HG02678 (cell line): Measurements from ENCODE around the gene ACVR1.
A peak's percentile ranks its signal among the peaks of the same experiment; 100 is the strongest.
"Not testable (repeated sequence)": the region's sequence is repeated elsewhere in the genome, so short reads cannot be mapped to it uniquely, and the experiment has no call there.

ENCODE experiments used
- ATAC-seq: cut with Tn5 transposase; IDR thresholded peaks from one replicate; pipeline ENCODE4 v1.9.1; 2021; ENCODE audit warnings: mild to moderate bottlenecking, moderate library complexity; ENCODE audit not compliant: unreplicated experiment

Gene ACVR1

DNA sequence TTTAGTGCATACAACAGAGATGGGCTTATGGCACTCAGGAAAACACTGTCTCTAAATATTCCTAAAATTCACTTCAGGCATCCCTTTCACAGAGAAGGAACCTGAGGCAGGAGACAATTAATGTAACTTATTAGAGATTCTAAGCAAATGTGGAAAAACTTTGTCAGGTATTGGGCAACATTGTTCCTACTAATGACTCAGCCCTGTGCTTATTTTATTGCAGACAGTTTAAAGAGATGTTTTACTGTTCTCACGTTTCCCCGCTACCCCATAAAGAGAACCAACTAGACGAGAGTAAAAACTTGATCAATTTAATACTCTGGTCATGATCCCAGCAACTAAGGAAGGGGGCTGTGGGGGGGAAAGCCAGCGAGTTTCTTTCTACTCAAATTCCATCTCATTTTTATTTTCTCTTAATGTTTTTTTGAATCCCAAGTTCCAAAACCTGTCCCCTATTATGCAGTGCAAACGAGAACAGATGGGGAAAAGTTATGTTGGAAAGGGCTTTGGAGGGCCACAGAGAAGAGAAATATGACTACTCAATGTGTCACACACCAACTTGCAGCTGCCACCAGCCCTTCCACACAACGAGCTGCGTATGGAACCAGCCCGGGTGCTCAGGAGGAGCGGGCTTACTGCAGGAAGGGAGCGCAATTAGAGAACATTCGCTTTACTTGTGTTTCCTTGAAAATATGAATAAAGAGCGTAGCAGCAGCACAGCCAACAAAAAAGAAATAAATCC is 18.7 kb upstream of the ACVR1 start:
- no peak for ATAC-seq

GRCh38 chr2:157893611-157894010 is 17.5 kb upstream of the ACVR1 start:
- no peak for ATAC-seq

DNA sequence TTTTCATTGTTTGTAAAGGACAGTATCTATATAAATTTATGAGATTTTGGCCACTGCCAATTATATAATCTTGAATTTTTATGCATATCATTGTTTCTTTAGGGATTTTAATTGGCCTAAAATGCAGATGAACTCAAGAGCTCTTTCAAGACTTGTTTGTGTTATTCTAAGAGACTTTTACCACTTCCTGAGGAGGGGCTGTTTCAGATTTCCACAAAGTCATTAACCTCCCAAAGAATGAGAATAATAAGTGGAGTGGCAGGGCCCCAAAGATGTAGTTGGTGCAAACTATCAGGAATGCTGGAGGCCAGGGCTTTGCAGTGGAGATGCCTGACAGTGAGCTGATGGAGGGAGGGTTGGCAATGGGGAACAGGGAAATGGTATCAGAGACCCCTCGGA is 15.5 kb upstream of the ACVR1 start:
- ATAC-seq = no peak

DNA sequence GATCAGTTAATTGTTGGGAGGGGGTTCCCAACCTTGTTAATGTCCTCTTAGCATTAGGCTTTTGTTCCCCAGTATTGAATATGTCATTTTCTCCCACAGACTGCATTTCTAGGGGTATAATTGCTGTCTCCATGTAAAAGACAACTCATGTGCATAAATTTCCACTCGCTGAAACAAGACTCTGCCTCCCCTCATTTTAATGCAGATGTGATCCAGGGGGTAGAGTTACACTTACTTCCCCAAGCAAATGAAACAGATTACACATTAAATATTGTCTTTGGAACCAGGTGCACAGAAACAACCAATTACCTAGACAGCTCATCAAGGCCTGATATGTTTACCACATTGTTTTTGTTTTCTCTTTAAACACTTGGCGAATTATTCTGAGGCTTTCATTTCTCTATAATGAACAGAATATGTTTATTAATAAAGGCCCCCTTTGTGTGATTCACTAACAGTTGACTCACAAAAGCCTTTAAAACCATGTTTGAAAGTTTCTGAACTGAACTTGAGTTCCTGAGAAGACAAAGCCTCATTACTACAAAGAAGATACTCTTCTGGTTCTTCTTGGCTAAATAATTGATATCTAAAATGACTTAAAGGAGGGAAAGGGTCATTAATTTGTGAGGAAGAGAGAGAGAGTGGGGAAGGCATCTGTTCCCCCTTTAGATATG is 15.0 kb upstream of the ACVR1 start:
- no peak for ATAC-seq

DNA sequence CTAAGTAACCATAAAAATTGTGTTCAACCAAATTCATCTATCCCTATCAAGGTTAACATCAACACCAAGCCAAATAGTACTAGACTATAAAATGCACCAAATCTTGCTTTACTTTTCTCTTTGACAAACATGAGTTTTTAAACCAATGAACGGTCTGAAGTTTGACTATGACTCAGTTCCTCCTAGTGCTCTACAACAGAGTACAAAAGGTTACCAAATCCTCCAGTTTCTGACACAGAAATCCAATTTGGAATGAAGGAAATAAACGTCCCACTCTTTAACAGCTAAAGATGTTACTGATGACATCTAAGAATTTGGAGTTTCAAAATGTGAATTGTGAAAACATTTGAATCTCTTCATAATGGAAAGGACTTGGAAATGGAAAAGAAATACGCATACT is 11.8 kb upstream of the ACVR1 start:
- ATAC-seq = no peak

DNA sequence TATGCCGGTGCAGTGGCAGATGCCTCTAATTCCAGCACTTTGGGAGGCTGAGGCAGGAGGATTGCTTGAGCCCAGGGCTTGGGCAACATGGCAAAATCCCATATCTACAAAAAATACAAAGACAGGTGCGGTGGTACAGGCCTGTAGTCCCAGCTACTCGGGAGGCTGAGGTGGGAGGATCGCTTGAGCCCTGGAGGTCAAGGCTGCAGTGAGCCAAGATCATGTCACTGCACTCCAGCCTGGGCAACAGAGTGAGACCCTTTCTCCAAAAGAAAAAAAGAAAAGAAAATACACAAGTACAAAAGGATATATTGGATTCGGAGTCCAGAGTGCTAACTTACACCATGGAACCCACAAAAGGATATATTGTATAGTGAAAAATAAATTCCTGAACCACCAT is 8.4 kb upstream of the ACVR1 start:
- ATAC-seq = not testable (repeated sequence)

DNA sequence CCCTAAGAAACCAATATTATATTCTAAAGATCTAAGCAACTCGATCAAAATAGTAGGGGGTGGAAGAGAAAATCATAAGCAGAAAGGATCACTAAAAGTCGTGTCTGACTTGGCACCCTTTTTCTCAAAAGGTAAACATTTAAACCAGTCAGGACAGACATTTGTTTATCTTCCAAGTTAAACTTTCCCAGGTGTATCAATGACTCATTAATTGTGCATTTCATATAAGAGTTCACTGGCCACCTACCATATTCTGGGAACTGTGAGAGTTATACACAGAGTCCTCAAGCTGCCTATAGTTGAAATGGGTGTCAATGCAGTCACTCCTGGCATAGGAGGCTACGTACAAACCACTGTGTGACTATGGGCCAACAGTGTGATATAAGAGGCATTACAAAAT is 4.8 kb upstream of the ACVR1 start:
- no peak for ATAC-seq

GRCh38 chr2:157877761-157878400 is 1.8 kb upstream of the ACVR1 start:
- ATAC-seq = no peak

- no peak for ATAC-seq
These were observed 632 bp upstream of the ACVR1 start for GRCh38 chr2:157876786-157877138.

DNA sequence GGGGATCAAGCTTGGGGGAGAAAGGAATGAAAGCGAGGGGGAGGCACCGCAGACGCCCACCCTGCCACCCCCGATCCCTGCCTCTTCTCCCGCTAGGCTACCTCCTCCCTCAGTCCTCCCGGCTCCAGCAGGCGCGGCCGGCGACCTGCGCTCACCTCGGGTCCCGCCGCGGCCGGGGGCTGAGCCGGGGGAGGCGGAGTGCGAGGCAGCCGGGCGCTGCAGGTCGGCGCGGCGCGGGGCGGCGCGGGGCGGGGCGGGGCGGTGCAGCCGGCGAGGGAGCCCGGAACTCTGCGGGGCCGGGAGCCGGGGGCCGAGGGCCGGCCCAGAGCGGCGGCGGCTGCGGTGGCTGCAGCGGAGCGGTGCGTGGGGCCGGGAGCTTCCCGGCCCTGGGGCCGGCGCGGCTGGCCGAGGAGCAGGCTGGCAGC is 477 bp downstream of the ACVR1 start:
- ATAC-seq = peak; percentile 44

DNA sequence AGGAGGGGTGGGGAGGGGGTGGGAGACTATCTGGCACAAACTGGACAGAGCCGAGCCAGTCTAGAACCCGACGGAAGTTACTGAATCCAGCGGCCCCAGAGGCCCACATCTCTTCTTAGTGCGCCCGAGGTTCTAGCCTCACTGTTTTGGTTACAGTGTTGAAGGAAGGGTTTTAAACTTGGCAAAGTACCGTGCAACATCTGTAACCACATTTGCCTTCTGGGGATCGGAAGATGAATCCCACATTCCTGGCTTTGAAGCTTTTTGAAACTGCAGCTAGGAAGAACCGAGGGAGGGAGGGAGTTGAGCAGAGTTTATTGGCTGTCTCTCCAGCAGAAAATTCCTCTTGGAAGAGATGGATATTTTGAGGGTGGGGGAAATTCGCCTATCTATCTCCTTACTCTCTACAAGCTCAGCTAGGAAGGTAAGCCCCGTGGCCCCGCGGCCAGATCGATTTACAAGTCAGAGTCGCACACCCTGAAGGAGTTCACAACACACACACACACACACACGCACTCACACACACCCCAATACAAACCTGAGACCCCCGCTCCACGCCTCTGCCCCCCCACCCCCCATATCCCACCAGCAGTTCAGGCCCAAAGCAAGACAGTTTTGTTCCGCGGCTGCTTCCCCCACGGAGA is 1.0 kb downstream of the ACVR1 start:
- no peak for ATAC-seq

DNA sequence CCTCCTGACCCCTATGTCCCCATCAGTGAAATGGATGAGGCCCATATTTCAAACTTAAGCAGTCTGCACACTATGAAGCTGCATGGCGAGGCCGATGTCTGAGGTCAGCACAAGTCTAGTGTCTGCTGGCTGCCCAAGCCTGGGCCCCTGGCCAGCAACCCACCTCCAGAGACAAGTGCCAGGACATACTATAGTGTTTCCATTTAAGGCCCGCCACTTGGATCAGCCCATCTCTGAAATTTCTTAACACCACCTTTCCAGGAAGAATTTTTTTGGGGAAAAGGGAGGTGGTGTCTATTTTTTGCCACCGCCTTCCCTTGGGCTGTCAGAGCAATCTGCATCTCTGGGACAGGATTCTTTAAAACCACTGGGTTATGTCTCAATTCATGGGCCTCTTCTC is 1.8 kb downstream of the ACVR1 start:
- no peak for ATAC-seq

DNA sequence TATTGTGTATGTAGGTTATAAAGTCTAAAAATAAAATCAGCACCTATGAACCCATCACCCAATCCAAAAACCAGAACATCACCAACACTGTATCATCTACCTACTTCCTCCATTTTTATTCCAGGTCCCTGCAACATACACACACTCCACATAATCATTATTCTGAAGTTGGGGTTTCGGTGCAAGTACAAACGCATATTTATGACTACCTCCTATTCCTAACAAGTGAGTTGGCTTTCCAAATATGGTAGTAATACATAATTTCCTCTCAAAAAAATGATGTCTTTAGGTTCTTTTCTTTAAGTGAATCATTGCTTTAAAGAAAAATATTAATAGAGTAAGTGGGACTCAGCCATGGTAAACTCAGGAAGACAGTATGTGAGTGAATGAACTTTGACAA is 3.3 kb downstream of the ACVR1 start:
- no peak for ATAC-seq

DNA sequence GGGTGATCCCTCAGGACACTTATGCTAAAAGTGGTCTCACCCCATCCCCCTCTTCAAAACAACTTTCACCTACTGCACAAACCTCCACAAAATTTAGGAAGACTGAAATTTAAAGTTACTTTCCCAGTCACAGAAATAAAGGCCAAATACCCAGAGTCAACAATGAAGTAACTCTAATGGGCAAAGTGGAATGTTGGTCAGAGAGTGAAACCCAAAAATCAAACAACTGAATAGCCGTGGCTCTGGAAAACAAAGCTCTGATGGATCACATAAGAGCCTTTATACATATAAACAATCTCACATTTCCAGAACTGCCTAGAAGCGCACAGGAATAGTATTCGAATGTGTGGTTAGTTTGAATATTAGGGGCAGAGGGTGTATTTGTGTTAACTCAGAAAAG is 4.7 kb downstream of the ACVR1 start:
- no peak for ATAC-seq

DNA sequence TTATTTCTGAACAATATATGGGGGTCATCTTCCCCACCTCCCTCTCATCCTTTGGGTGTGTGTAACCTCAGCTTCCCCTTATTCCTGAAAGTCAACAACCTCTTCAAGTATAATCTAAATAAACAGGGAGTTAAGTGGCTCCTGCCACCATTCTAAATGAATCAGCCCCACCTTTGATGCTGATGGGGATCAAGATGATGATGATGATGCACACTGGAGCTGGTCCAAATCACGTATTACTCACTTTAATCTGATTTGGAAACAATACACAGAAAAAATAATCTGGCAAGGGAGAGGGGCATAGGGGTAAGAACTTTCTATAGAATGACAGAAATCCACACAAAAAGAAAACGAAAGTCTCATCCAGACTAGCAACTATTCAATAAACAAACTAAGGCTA is 7.1 kb downstream of the ACVR1 start:
- no peak for ATAC-seq

- ATAC-seq = no peak
These were observed 8.4 kb downstream of the ACVR1 start for GRCh38 chr2:157867703-157868102.

- no peak for ATAC-seq
These were observed 9.2 kb downstream of the ACVR1 start for GRCh38 chr2:157866666-157867642.

DNA sequence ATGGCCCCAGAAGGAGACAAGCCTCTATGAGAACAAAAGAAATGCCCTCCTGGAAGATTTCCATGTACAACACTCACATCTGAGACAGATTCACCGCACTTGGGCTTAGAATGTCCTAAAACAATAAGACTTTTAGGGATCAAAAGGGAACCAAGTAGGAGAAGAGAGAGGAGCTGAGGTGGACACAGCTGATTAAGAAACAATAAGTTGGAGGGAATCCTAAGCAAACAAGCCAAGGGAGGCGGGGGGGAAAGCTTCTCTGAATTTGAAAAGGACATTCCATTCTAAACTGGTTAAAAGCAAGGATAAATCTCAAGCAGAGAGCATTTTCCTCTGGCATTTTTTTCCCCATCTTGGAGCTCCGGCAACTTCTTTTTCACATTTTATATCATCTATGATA is 9.9 kb downstream of the ACVR1 start:
- no peak for ATAC-seq

GRCh38 chr2:157864857-157865430 is 11.2 kb downstream of the ACVR1 start:
- no peak for ATAC-seq

- ATAC-seq = no peak
These were observed 17.3 kb downstream of the ACVR1 start for GRCh38 chr2:157858846-157859245.
